Activated T-cell treated with anti-CD3 and anti-CD28 coated beads for 4 hours (primary cell): Measurements from ENCODE around the gene TMEM143.
"Not testable (repeated sequence)": the region's sequence is repeated elsewhere in the genome, so short reads cannot be mapped to it uniquely, and the experiment has no call there.

Source experiments
- DNase-seq: peaks from one replicate; pipeline ENCODE4 v3.0.0-alpha.2; 2020

Gene TMEM143

DNA sequence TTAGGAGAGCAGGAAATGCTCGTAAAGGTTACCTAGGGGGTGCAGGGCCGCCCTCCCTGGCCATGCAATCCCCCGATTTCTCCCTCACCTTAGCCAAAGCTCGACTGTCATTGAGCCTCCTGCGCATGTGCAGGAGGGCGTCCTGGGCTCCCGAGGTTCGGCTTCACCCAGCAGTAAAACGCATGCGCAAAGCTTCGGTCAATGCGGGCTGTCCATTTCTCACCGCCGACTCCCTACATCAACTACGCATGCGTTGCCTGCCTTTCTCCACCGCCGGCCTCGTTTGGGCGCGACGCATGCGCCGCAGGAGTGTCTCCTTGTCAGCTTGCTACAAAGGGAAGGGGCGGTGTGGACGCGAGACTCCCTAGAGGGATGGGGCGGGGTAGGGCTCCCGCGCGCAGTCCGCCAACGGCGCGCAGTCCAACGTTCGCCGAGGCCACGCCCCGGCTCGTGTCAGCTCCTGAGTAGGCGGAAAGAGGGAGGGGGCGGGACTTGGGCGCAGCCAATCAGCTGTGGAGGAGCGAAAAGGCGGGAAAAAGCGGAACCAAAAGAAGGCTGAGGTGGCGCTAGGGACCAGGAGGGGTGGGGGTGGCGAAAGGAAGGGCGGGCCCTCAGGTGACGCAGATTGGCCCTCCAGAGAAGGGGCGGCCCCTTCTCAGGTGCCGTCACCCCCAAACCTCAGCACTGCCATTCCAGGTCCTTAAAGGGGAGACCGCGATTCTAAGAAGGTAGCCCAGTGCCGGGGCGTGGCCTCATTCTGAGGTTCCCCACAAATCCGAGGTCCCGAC lies at the start of gene TMEM143, which contains the start of gene SYNGR4:
Gene TMEM143, minus strand, starts transcription at position 131 of the 788 bp plus-strand sequence. Its CDS starts 20 bp downstream, at position 111.
Gene SYNGR4, plus strand, starts transcription at position 558 of the 788 bp plus-strand sequence. CDS start 1,476 bp downstream, outside the sequence.
- DNase-seq, result peak; percentile 92

DNA sequence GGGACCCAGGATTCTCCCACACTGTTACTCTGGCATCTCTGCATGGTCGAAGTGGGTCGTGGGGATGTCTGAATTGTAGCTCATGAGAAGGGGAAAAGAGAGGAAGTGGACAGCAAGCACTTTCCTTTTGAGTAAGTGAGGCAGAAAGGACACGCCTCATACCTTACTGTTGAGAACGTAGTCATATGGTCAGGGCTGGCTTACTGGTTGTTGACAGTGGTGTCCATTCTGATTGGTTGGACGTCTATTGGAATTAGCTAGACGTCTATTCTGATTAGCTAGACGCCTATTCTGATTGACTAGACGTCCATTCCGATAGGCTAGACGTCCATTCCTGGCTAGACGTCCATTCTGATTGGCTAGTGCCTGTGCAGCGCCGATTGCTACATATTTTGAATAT lies 42.1 kb upstream of the TMEM143 start:
- DNase-seq, result no peak

DNA sequence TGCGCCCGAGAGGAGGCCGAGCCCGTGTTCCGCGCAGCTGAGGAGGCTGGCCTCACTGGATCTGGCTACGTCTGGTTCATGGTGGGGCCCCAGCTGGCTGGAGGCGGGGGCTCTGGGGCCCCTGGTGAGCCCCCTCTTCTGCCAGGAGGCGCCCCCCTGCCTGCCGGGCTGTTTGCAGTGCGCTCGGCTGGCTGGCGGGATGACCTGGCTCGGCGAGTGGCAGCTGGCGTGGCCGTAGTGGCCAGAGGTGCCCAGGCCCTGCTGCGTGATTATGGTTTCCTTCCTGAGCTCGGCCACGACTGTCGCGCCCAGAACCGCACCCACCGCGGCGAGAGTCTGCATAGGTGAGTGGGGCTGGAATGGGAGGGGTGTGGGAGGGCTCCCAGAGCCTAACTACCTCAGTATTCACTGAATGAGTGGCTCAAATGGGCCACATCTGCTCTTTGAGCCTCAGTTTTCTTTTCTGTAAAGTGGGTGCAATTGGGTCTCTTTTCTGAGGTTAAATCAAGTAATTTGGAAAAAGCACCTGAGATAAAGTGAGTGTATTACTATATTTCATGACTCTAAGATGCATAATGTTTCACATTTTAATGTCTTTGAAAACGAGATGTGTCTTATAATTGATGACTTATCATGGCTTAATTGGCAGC lies 41.4 kb upstream of the TMEM143 start:
- DNase-seq, result no peak

DNA sequence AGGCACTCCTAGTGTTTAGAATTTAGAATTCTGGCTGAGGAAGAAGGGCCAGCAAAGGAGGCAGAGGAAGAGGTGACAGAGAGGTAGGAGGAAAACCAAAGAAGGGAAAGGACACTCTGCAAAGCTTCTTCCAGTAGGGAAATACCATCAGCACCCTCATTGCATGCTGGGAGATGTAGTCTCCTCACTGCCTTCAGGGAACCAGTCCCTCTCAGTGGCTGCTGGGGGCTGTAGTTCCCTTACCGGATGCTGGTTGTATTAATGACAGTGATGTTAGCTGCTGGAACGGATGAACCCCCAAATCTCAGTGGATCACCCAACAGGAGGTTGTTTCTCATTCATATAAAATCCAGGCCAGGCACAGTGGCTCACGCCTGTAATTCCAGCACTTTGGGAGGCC lies 39.9 kb upstream of the TMEM143 start:
- no peak for DNase-seq

DNA sequence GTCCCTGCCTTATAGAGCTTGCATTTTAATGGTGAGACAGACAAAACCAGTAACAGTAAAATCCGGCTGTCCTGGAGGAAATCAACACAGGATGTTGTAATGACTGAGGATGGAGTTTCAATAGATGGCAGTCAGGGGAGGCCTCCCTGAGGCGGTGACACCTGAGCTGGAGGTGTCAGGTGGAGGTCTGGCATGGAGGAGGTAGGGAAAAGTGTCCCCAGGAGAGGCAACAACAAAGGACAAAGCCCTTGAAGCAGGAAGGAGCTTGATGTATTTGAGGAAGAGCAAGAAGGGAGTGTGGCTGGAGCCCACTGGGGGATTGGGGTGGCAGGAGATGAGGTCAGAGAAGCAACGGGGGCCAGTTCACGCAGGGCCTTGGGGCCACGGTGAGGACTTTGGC lies 37.5 kb upstream of the TMEM143 start:
- DNase-seq, result no peak

DNA sequence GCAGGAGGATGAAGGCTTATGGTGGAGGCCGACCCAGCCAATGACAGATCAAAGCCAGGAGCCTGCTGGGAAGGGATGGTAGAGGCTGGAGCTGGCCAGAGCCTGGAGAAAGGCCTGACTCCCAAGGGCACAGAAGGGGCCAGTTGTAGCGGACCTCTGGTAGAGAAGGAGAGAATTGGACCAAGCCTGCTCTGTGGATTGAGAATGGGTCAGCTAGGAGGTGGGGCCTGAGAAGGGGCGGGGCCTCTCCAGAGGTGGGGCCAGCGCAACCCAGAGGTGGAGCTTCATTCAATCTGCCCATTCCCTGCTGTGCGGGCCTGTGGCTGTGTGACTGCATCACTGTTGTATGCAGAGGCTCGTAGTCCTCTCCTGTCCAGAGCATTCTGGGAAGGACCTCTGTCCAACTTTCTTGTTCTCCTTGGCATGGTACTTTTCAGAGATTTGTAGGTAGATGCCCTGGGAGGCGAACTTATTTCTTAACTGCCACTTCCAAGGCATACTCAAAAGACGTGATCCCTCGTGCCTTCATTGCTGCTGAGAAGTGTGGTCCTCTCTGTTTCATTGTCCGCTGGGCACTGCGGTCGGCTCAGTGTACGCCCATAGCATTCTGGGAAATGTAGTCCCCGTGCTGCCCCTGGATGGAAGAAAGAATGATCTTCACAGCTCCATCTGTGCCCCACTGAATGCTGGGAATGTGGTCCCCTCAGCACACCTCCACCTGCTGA lies 36.4 kb upstream of the TMEM143 start:
- DNase-seq, result no peak

DNA sequence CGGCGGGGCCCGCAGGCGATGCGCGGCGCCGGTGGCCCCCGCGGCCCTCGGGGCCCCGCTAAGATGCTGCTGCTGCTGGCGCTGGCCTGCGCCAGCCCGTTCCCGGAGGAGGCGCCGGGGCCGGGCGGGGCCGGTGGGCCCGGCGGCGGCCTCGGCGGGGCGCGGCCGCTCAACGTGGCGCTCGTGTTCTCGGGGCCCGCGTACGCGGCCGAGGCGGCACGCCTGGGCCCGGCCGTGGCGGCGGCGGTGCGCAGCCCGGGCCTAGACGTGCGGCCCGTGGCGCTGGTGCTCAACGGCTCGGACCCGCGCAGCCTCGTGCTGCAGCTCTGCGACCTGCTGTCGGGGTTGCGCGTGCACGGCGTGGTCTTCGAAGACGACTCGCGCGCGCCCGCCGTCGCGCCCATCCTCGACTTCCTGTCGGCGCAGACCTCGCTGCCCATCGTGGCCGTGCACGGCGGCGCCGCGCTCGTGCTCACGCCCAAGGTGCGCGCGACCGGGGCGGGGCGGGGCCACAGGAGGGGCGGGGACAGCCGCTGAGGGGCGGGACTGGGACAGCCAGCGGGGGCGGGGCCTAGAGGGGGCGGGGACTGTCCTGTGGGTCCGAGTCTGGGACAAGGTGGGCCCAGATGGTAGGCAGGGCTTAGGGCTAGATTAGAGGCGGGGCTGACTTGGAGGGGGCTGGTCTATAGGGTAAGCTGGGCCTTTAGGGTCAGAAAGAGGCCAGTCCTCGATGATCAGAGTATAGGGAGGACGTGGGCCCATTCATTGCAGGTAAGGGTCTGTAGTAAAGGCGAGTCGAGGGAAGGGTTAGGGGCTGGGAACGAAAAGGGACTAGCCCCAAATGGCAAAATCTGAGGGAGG lies 34.9 kb upstream of the TMEM143 start:
- peak; percentile 72 for DNase-seq

DNA sequence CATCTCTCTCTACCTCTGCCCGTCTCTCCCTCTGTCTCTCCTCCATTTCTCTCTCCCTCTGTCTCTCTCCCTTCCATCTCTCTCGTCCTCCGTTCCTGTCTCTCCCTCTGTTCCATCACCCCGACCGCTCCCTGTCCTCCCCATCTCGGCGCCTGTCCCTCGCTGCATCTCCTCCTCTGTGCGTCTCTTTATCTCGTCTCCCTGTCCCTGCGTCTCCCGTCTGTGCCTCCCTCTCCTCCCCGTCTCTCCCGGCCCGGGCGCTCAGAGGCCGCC lies 34.3 kb upstream of the TMEM143 start:
- no peak for DNase-seq

DNA sequence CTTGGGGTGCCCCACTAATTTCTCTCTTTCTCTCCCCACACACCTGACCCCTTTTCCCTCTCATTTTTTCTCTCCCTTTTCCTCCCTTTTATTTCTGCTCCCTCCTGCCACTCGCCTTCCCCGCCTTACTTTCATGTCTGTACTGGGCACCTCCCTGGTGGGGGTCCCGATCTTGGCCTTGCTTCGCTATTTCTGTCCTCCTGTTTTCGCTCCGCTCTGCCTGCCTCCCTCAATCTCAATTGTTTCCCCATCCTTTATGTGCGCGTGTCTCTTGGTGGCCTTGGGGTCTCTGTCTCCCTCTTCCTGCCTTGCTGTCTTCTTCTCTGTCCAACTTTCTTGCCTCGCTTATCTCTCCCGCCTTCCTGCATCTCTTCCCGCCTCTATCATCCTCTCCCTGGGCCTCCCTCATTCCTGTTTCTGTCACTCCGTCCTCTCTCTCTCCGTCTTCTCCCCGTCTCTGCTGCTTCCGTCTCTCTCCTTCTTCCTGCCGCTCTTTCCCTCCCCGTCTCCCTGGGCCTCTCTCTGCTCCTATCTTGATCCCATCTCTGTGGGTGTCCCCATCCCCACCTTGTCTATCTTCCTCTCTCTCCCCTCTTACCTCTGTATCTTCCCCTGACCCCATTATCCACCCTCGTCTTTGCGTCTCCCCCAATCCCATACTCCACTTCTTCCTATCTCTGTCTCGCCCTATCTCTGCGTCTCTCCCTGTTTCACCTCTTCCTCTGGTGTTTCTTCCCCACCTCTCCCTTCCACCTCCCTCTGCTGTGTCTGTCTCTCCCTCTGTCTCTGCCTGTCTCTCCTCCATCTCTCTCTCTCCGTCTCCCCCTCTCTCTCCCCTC lies 33.7 kb upstream of the TMEM143 start:
- DNase-seq, result no peak

DNA sequence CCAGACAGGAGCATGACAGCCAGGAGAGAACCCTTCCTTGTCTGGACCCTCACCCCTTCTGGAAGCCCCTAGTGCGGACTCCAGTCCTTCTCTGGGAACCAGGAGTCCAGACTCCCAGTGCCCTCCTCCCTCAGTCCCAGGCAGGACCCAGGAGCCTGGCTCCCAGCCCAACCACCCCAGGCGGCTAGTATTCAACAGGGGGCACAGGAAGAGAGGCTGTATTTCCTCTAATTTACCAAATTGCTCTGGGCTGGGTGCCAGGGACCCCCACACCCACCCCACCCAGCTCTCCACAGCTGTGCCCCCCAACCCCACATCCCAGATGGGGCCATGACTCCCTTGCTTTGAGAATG lies 33.1 kb upstream of the TMEM143 start:
- no peak for DNase-seq

DNA sequence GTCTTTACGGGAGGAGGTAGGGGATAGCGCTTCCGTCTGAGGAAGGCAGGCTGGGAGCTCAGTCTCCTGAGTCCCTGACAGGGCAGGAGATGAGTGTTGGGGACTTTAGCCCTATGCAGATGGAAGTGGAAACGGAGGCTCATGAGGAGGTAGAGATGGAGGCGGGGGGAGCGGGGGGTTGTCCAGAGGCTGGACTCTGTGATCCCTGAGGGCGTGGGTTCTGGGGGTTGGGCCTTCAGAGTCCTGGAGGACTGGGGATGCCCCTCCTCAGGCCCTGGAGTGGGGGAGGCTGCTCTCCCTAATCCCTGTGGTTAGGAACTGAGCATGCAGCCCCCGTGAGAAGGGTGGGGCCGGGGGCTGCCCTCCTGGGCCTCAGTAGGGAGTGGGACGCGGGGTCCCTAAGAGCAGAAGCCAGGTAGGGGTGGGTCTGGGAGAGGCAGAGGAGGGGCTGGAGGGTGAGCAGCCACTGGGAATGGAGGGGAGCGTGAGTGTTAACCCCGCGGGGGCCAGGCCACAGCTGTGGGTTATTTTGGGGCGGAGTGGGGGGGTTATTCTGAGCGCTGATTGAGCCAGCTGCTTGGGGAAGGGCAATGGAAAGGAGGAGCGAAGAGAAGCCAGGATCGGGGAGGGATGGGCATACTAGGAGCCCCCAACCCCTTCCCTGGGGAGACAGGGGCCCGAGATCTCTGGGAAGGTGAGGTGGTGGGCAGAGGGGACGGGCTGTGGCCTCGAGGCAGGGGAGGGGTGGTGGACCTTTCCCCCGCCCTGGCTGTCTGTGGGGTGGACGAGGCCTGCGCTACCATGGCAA lies 32.5 kb upstream of the TMEM143 start:
- no peak for DNase-seq

DNA sequence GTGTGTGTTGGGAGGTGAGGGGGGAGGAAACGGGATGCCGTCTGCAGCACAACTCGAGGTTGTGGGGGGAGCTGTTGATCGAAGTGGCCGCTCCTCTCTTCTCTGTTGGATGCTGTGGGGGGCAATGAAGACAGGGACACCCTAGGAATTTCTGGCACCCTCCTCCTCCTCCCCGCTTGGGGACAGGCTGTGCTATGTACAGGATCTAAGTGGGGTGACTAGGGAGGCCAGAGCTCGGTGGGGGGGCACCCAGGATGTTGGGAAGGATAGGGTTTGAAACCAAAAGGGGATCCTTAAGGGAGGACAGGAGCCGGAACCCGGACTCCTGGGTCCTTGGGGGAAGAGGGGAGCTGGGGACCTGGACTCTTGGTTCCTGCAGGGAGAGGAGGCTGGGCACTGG lies 31.8 kb upstream of the TMEM143 start:
- DNase-seq, result no peak

DNA sequence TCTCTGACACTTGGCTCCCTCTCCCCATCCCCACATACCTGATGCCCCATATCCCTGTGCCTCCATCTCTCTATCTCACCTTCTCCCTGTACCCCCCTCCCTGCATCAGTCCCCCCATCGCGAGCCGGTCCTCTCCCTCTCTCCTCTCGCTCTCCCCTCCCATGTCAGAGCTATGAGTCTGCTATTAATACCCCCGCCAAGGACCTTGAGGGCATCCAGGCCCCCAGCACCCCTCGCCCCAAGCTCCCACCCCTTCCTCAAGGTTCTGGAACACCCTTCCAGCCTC lies 31.4 kb upstream of the TMEM143 start:
- DNase-seq, result no peak

DNA sequence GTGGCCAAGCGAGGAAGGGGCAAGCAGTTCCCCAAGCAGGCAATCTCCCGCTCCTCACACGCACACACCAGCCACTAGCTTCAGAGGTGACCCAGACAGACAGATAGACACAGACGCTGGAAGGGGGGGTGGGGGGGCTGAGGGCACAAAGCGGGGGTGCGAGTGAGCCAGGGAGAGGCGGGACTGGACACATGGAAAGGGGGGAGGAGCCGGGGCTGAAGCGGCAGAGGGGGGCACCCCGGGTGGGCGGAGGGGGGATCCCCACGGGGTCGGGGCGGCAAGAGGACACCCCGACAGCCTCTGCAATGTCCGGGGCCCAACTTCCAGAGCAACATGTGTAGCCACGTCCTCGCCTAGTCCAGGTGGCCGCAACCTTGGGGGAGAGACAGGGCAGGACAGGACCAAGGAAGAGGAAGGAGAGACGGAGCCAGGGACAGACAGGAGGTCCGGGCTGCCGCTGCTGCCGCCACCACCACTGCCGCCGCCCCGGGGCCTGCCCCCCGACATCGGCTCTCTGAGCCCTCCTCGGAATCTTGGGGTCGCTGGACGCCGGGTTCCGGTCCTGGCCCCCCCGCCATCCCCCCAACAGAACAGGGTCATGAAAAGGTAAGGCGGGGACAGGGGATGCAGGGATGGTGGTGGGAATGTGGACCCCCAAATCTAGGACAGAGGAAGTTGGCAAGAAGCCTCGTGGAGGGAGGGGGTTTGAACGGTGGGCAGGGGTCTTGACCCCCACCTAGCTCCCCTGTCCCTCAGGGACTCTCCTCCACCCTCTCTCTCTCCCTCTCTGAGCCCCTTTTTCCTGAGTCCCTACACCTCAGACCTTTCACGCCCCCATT lies 30.8 kb upstream of the TMEM143 start:
- DNase-seq, result no peak

DNA sequence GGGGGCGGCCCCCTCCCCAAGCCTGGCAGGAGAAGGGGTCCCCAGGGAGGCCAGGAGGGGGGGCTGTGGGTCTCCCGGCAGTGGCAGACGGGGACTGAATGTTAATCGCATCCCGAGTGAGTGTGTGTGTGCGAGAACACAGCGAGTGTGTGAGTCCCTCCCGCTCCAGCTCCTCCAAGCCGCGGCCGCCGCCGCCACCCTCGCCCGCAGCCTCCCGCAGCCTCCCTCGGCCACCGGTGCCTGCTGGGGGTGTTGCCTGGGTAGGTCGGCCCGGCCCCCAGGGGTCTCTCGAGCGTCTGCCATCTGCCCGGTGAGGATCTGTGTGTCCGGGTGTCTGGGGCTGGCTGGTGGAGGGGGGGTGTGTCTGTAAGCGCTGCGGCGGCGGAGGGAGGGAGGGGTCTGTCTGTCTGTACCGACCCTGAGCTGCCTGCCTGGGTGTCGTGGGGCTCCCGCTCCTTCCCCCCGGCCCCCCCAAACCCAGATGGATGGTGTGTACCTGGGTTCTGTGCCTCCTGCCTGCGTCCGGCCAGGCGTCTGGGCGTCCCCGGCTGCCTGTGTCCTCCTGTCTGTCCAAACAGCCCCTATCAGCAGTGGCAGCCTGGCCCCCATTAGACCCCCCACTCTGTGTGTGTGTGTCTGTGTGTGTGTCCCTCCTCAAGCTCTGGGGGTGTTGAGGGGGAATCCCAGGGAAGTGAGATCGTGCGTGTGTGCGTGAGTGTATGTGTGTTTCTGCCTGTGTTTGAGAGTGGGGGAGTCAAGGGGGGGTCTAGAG lies 30.0 kb upstream of the TMEM143 start, which contains the start of gene GRIN2D:
Gene GRIN2D, plus strand, starts transcription at position 110 of the 772 bp plus-strand sequence. CDS start 4,725 bp downstream, outside the sequence.
- DNase-seq, result no peak

DNA sequence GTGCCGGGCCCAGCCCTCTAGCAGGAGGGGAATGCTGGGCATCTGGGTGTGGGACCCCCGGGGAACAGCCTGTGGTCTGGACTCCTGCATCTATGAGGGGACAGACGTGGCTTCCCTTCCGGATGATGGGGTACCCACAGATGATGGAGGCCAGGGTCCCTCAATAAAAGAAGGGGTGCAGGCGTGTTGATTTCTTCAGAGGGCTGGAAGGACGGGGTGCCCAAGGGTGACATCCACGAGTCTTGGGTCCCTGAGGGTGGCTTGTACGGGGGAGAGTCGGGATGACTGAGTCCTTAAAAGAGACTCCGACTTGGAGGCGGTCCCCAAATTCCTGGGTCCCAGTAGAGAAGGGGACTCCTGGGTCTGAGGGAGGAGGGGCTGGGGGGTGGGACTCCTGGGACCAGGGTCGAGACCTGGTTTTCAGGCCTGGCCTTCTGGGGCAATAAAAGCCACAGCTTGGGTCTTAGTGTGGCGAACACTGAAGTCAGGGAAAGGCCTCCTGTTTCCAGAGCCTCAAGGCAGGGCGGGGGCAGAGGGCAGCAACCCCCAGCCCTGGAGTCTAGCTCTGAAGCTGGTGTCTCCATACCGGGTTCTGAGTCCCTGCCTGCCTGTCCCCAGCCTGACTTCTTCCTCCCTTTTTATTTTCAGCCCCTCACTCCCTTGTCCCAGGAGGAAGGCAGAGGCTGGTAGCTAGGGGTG lies 29.3 kb upstream of the TMEM143 start:
- DNase-seq, result no peak

DNA sequence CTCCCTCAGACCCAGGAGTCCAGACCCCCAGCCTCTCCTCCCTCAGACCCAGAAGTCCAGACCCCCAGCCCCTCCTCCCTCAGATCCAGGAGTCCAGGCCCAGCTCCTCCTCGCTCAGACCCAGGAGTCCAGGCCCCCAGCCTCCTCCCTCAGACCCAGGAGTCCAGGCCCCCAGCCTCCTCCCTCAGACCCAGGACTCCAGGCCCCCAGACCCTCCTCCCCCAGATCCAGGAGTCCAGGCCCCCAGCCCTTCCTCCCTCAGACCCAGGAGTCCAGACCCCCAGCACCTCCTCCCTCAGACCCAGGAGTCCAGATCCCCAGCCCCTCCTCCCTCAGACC lies 28.2 kb upstream of the TMEM143 start:
- not testable (repeated sequence) for DNase-seq

DNA sequence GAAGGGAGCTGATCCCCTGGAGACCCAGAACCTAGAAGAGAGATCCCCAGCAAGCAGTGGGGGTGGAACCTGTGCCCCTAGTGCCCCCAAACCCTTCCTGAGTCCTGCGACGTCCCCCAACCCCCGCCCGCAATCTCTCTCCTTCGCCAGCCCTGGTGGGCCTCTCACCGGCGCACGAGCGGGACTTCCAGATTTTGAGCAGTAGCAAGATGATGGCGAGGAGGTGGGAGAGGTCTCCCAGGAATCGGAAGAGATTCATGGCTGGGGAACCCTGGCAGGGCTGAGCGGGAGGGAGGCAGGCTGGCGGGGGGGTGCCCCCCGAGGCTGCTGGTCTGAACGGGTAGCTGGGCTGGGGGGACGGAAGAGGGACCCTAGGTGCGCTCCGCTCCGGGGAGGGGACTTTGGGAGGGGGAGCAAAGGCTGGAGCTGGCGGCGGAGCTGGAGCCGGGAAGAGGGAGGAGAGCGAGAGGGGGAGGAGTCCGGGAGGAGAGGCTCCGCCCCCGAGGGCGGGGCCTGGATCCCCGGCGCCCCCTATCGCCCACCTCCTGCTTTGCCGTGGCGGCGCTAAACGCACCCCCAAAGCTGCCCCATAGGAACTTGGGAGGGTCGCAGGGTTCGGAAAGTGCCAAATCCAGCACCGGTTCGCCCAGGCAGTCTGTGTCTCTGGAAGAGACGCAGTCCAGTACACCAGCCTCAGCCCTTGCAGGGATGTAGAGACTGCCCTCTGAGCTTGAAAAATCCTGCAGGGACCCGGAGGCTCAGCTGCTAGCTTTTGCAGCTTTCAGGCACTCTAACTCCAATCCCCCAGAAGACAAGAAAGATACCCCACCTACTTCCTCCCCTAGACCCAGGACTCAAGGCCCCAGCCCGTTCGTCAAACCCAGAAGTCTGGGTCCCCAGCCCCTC lies 27.6 kb upstream of the TMEM143 start, which contains the start of gene KDELR1:
Gene KDELR1, minus strand, starts transcription at position 452 of the 906 bp plus-strand sequence. Its CDS starts 193 bp downstream, at position 259.
- peak; percentile 66 for DNase-seq
